Activated naive CD8-positive, alpha-beta T cell treated with anti-CD3 and anti-CD28 coated beads, Interleukin-2, amount 50 U/mL, for 24 hours (primary cell): ENCODE data around the gene NFE2L3.
"Not testable (repeated sequence)": the region's sequence is repeated elsewhere in the genome, so short reads cannot be mapped to it uniquely, and the experiment has no call there.

Source experiments
- ATAC-seq: fragments of 150-1000 bp; cut with Tn5 transposase; one replicate; pipeline ENCODE4 v1.10.0; 2021
- DNase-seq: peaks from one replicate; pipeline ENCODE4 v3.0.0; 2021
- H3K27ac Mint-ChIP-seq: one replicate; pipeline ENCODE4 v1.8.0; 2021; ENCODE audit warnings: mild to moderate bottlenecking, mixed read lengths
- H3K27me3 Mint-ChIP-seq: one replicate; pipeline ENCODE4 v1.8.0; 2021; ENCODE audit warnings: mixed read lengths
- H3K36me3 Mint-ChIP-seq: one replicate; pipeline ENCODE4 v1.8.0; 2021; ENCODE audit warnings: low read depth, mixed read lengths
- H3K4me1 Mint-ChIP-seq: one replicate; pipeline ENCODE4 v1.8.0; 2021; ENCODE audit warnings: mixed read lengths
- H3K4me3 Mint-ChIP-seq: one replicate; pipeline ENCODE4 v1.8.0; 2021; ENCODE audit warnings: mild to moderate bottlenecking, moderate library complexity, mixed read lengths
- H3K9me3 Mint-ChIP-seq: one replicate; pipeline ENCODE4 v1.8.0; 2021; ENCODE audit warnings: mixed read lengths

The NFE2L3 gene

DNA sequence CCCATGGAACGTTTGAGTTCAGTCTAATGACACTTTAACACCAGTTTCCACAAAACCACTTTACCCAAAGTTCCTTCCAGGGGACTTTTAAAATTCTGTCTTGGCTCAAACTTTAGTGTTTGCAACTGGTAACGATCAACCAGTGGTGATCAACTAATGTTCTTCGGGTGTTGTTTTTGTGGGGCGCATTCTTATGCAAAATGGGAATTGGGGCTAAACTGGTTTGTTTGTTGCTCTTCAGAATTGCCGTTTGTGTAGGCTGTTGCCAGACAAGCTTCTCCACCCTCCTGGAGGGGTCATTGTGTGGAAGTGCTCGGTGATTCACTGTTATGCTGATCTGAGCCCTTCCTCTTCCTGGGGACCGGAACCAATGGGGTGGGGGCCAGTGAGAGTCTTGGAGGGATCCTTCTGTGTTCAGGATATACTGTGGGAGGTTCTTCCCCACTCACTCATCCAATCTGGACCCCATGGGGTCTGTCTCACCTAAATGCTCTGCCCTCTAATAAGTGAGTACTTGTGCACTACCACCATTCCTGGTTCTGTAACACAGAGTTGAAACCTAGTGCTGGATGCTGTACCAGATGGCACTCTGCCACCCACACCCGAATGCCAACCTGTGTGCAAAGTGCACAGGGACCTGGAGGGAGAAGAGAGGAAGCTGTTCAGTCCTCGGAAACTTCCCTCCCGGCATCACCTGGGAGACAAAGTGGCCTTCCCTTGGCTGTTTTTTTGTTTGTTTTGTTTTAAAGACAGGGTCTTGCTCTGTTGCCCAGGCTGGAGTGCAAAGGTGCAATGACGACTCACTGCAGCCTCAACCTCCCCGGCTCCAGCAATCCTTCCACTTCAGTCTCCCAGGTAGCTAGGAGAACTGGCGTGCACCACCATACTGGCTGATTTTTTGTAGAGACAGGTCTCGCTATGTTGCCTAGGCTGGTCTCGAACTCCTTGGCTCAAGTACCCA is 2.1 kb downstream of the NFE2L3 start:
- no peaks in the 10 kb centered on the region for H3K27me3 Mint-ChIP-seq
- H3K4me1 Mint-ChIP-seq: peaks cover 73% of the 10 kb centered on the region
- H3K36me3 Mint-ChIP-seq: peaks cover 29% of the 10 kb centered on the region
- ATAC-seq: peak; percentile 40
- H3K9me3 Mint-ChIP-seq: no peaks in the 10 kb centered on the region
- H3K27ac Mint-ChIP-seq: peak overlapping the region; percentile 99
- peak; percentile 40 for DNase-seq
- H3K4me3 Mint-ChIP-seq: peak overlapping the region; percentile 97

GRCh38 chr7:26155531-26156375 is 3.8 kb downstream of the NFE2L3 start:
- peak overlapping the region; percentile 99 for H3K27ac Mint-ChIP-seq
- no peak for ATAC-seq

GRCh38 chr7:26156451-26157420 is 4.7 kb downstream of the NFE2L3 start:
- ATAC-seq (peak; percentile 42), DNase-seq (peak; percentile 40)
- Mint-ChIP-seq H3K36me3 (peaks cover 36% of the 10 kb centered on the region), H3K9me3 (no peaks in the 10 kb centered on the region), H3K4me1 (peaks cover 83% of the 10 kb centered on the region), H3K27me3 (no peaks in the 10 kb centered on the region), H3K27ac (peak overlapping the region; percentile 99), H3K4me3 (peak overlapping the region; percentile 97)

More at GRCh38 chr7:26155531-26156375, 3.8 kb downstream of the NFE2L3 start:
- no peak for DNase-seq
- Mint-ChIP-seq H3K36me3 (peaks cover 33% of the 10 kb centered on the region), H3K27me3 (no peaks in the 10 kb centered on the region), H3K9me3 (no peaks in the 10 kb centered on the region), H3K4me1 (peaks cover 87% of the 10 kb centered on the region), H3K4me3 (peak overlapping the region; percentile 97)

GRCh38 chr7:26157520-26158105 is 5.6 kb downstream of the NFE2L3 start:
- no peak for ATAC-seq
- peak overlapping the region; percentile 97 for H3K4me3 Mint-ChIP-seq
- no peaks in the 10 kb centered on the region for H3K9me3 Mint-ChIP-seq
- no peak for DNase-seq
- H3K36me3 Mint-ChIP-seq: peaks cover 41% of the 10 kb centered on the region
- peak overlapping the region; percentile 99 for H3K27ac Mint-ChIP-seq
- H3K4me1 Mint-ChIP-seq: peaks cover 90% of the 10 kb centered on the region
- H3K27me3 Mint-ChIP-seq: no peaks in the 10 kb centered on the region

GRCh38 chr7:26159243-26159642 is 7.2 kb downstream of the NFE2L3 start:
- Mint-ChIP-seq H3K4me3 (peak overlapping the region; percentile 21), H3K4me1 (peaks cover 88% of the 10 kb centered on the region), H3K27me3 (no peaks in the 10 kb centered on the region), H3K36me3 (peaks cover 48% of the 10 kb centered on the region), H3K27ac (peak overlapping the region; percentile 99), H3K9me3 (no peaks in the 10 kb centered on the region)
- ATAC-seq: no peak
- DNase-seq: no peak

DNA sequence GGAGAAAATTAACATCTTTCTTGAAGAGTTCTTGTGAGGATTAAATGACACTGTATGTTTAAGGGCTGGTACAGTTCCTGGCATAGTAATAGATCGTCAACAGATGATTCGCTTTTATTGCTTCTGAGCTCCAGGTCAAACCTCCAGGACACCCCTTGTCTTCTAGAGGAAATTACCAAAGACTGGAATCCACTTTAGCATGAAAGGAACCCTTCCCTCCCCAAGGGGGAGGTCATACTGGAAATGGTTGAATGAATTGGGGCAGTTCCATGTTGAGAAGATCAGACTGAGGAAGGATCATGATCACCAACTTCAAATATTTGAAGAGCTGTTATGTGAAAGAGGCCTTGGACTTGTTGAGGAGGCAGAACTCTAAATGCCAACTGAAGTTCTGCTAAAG is 8.9 kb downstream of the NFE2L3 start:
- H3K9me3 Mint-ChIP-seq: no peaks in the 10 kb centered on the region
- no peak overlapping the region for H3K27ac Mint-ChIP-seq
- no peak overlapping the region for H3K4me3 Mint-ChIP-seq
- no peak for ATAC-seq
- no peak for DNase-seq
- peaks cover 42% of the 10 kb centered on the region for H3K36me3 Mint-ChIP-seq
- no peaks in the 10 kb centered on the region for H3K27me3 Mint-ChIP-seq
- peaks cover 84% of the 10 kb centered on the region for H3K4me1 Mint-ChIP-seq

GRCh38 chr7:26162431-26162830 is 10.4 kb downstream of the NFE2L3 start:
- Mint-ChIP-seq H3K27ac (no peak overlapping the region), H3K27me3 (no peaks in the 10 kb centered on the region), H3K36me3 (peaks cover 33% of the 10 kb centered on the region), H3K4me3 (no peak overlapping the region), H3K4me1 (peaks cover 84% of the 10 kb centered on the region), H3K9me3 (no peaks in the 10 kb centered on the region)
- no peak for ATAC-seq
- no peak for DNase-seq

GRCh38 chr7:26163804-26164203 is 11.8 kb downstream of the NFE2L3 start:
- not testable (repeated sequence) for H3K27ac Mint-ChIP-seq

DNA sequence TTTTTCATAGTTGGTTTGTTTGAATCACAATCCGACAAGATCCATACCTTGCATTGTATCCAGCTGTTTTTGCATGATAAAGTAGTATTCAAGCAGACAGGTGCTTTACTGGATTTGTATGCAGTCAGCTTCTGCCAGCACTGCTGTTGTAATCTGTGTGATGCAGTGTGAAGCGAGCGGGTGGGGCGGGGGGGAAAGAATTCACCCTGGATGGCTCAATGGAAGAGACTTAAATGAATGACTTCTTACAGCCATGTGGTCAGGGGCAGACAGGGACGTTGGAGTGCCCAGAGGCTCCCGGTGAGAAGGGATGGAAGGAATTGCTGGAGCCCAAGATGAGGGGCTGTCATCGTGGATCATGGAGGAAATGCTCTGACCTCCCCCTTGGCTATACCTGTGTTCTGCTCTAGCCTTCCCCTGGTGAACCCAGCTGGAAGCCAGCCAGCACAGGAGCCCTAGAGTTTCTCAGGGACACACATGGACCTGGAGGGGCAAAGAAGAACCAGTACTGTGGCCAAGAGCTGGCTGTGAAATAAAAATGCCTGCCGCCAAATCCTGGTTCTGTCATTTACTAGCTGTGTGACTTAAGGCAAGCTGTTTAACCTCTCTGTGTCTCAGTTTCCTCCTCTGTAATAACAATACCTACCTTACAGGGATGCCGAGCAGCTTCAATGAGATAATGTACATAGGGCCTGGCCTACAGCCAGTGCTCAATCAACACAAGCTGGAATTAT is 14.1 kb downstream of the NFE2L3 start:
- Mint-ChIP-seq H3K4me1 (peaks cover 55% of the 10 kb centered on the region), H3K27me3 (no peaks in the 10 kb centered on the region), H3K4me3 (no peak overlapping the region), H3K27ac (peak overlapping the region; percentile 83), H3K36me3 (peaks cover 36% of the 10 kb centered on the region), H3K9me3 (no peaks in the 10 kb centered on the region)
- ATAC-seq (peak; percentile 2), DNase-seq (no peak)

More at GRCh38 chr7:26163804-26164203, 11.8 kb downstream of the NFE2L3 start:
- H3K9me3 Mint-ChIP-seq, ATAC-seq, H3K4me3 Mint-ChIP-seq, H3K27me3 Mint-ChIP-seq, DNase-seq: not testable (repeated sequence)
- peaks cover 31% of the 10 kb centered on the region for H3K36me3 Mint-ChIP-seq
- H3K4me1 Mint-ChIP-seq: peaks cover 74% of the 10 kb centered on the region

- ATAC-seq: peak; percentile 92
- H3K36me3 Mint-ChIP-seq: peaks cover 40% of the 10 kb centered on the region
- no peak for DNase-seq
- no peaks in the 10 kb centered on the region for H3K9me3 Mint-ChIP-seq
- H3K27ac Mint-ChIP-seq: peak overlapping the region; percentile 83
- peak overlapping the region; percentile 6 for H3K4me3 Mint-ChIP-seq
- no peaks in the 10 kb centered on the region for H3K27me3 Mint-ChIP-seq
- peaks cover 52% of the 10 kb centered on the region for H3K4me1 Mint-ChIP-seq
Observed at GRCh38 chr7:26166684-26167266, 14.8 kb downstream of the NFE2L3 start.

DNA sequence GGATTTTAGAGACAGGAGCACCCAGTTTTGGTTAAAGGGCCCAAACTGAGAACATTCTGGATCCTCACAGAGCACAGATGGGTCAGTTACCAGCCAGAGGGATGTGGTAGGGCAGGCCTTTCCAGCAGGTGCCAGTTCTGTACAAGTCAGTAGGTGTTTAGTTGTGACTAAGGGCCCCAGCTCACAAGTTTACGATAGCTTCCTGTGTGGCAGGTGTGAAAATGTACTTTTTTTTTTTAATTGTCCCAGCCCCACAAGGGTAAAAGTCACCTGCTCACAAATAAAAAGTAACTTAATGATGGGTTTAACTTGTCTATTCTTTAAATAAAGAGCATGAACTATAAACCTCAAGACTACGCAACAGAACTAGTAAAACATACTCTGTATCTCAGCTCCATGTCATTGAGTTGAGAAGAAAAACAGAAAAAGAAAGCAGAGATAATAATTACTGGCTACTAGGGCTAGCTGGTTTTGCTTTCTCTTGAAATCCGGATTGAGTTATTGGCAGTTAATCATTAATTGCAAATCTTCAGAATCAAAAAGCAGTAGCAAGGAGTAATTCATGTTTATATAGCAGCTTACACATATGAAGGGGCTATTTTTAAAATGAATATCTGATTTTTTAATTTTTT is 15.4 kb downstream of the NFE2L3 start:
- ATAC-seq (peak; percentile 61), DNase-seq (no peak)
- Mint-ChIP-seq H3K27ac (peak overlapping the region; percentile 83), H3K4me1 (peaks cover 46% of the 10 kb centered on the region), H3K27me3 (no peaks in the 10 kb centered on the region), H3K9me3 (no peaks in the 10 kb centered on the region), H3K36me3 (peaks cover 39% of the 10 kb centered on the region), H3K4me3 (peak overlapping the region; percentile 13)

- peaks cover 38% of the 10 kb centered on the region for H3K4me1 Mint-ChIP-seq
- DNase-seq (no peak), ATAC-seq (no peak)
- H3K27ac Mint-ChIP-seq: no peak overlapping the region
- H3K27me3 Mint-ChIP-seq: no peaks in the 10 kb centered on the region
- H3K9me3 Mint-ChIP-seq: no peaks in the 10 kb centered on the region
- H3K4me3 Mint-ChIP-seq: no peak overlapping the region
- peaks cover 42% of the 10 kb centered on the region for H3K36me3 Mint-ChIP-seq
Observed at GRCh38 chr7:26168458-26169023, 16.5 kb downstream of the NFE2L3 start.
